Activated T-cell treated with anti-CD3 and anti-CD28 coated beads for 24 hours (primary cell): ENCODE measurements around the gene RPS6KA4.

Experiments used
- DNase-seq: peaks from one replicate; pipeline ENCODE4 v3.0.0-alpha.2; 2020; ENCODE audit warnings: low read depth

RPS6KA4 gene

GRCh38 chr11:64327375-64327774, 31.6 kb upstream of the RPS6KA4 start:
- no peak for DNase-seq

GRCh38 chr11:64327993-64328392, 31.0 kb upstream of the RPS6KA4 start:
- no peak for DNase-seq

DNA sequence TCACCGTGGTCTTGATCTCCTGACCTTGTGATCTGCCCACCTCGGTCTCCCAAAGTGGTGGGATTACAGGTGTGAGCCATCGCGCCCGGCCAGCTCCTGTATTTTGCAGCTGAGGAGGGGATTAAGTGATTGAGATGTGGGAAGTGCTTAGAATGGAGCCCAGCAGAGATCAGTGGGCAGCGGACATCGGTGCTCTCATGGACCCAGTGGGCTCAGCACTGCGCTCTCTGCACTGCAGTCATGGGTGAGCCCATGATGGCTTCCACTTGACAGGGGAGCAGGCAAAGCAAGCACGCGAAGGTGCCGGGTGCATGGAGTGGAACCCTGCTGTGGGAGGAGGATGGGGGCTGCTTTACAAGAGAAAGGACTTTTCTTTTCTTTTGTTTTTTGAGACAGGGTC, 28.1 kb upstream of the RPS6KA4 start:
- DNase-seq: no peak

GRCh38 chr11:64331569-64332371, 27.2 kb upstream of the RPS6KA4 start:
- DNase-seq: peak; percentile 65

GRCh38 chr11:64333556-64333955, 25.4 kb upstream of the RPS6KA4 start:
- no peak for DNase-seq

DNA sequence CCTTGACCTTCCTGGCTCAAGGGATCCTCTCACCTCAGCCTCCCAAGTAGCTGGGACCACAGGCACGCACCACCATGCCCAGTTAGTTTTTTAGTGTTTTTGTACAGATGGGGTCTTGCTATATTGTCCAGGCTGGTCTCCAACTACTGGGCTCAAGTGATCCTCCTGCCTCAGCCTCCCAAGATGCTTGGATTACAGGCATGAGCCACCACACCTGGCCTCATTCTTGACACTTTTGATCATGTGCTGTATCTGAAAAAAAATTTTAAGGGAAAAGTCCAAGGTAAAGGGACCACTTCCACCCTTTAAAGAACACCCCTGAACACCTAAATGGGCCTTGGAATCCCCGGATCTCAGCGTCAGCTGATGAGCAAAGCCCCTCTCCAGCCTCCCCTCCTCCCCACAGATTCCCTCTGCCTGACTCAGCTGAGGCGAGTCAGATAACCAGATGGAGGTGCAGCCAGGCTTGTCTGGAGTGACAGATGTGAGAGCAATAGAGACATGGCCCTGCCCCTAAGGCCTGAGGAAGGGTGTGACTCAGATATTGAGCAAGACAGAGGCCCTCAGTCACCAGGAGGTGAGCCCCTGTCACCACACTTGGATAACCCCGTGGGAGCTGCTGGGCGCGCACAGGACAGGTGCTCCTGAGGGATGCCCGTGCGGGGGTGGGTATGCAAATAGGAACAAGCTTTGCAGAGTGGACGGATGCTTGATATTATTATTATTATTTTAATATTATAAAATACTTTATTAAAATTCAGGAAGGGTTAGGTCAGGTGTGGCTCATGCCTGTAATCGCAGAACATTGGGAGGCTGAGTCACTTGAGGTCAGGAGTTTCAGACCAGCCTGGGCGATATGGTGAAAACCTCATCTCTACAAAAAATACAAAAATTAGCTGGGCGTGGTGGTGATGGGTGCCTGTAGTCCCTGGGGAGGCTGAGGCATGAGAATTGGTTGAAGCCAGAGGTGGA, 23.9 kb upstream of the RPS6KA4 start:
- DNase-seq: no peak

DNA sequence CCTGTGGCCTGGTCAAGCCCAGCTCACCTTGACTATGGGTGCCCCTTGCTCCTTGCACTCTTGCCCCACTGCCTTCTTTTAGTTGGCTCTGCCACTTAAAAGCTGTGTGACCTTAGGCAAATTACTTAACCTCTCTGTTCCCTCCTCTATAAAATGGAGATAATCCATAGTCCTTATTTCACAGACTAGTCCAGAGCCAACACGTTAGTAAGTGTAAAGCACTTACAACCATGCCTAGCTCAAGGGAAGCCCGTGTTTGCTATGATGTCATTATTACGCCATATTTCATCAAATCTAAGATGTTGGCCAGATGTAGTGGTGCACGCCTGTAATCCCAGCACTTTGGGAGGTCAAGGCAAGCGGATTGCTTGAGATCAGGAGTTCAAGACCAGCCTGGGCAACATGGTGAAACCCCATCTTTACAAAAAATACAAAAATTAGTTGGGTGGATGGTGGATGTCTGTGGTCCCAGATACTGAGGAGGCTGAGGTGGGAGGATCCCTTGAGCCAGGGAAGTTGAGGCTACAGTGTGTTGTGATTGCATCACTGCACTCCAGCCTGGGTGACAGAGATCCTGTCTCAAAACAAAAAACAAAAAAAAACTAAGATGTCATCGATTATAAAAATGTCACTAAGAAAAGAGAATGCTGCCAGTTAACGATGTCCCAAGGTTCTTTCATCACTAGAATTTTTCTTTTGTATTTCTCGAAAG, 21.3 kb upstream of the RPS6KA4 start:
- no peak for DNase-seq

DNA sequence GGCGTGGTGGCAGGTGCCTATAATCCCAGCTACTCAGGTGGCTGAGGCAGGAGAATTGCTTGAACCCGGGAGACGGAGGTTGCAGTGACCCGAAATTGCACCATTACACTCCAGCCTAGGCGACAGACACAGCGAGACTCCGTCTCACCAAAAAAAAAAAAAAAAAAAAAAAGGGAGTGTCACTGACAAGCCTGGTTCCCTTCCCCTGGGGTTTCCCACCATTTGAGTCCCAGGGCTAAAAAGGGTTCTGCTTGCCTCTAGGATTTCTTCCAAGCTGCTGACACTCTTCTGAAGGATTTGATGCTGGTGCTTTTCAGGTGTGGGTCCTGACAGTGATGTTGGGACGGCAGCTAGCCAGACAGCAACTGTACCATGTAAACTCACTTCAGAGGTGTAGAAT, 20.2 kb upstream of the RPS6KA4 start:
- DNase-seq: no peak

DNA sequence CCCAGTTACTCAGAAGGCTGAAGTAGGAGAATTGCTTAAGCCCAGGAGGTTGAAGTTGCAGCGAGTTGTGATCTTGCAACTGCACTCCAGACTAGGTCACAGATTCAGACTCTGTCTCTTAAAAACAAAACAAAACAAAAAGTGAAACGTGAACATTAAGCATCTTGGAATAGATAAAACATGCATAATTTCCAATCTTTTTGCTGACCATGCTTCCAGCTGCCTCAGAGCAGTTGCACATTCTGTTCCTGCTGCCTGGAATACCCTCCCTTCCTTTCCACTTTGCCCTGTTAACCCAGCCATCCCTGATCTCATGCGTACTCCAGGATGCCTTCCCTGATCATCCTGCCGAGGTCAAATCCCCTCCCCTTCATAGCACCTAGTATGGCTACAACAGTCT, 19.7 kb upstream of the RPS6KA4 start:
- DNase-seq: no peak

GRCh38 chr11:64339754-64340408, 19.1 kb upstream of the RPS6KA4 start, which contains the start of gene CCDC88B:
TSS of gene CCDC88B (plus strand) at chr11:64340204. CDS start at chr11:64340267, 63 bp downstream.
- peak; percentile 73 for DNase-seq

GRCh38 chr11:64340671-64341335, 18.2 kb upstream of the RPS6KA4 start:
- DNase-seq: no peak

GRCh38 chr11:64341429-64341828, 17.5 kb upstream of the RPS6KA4 start:
- no peak for DNase-seq

GRCh38 chr11:64341851-64342791, 16.8 kb upstream of the RPS6KA4 start:
- peak; percentile 87 for DNase-seq

DNA sequence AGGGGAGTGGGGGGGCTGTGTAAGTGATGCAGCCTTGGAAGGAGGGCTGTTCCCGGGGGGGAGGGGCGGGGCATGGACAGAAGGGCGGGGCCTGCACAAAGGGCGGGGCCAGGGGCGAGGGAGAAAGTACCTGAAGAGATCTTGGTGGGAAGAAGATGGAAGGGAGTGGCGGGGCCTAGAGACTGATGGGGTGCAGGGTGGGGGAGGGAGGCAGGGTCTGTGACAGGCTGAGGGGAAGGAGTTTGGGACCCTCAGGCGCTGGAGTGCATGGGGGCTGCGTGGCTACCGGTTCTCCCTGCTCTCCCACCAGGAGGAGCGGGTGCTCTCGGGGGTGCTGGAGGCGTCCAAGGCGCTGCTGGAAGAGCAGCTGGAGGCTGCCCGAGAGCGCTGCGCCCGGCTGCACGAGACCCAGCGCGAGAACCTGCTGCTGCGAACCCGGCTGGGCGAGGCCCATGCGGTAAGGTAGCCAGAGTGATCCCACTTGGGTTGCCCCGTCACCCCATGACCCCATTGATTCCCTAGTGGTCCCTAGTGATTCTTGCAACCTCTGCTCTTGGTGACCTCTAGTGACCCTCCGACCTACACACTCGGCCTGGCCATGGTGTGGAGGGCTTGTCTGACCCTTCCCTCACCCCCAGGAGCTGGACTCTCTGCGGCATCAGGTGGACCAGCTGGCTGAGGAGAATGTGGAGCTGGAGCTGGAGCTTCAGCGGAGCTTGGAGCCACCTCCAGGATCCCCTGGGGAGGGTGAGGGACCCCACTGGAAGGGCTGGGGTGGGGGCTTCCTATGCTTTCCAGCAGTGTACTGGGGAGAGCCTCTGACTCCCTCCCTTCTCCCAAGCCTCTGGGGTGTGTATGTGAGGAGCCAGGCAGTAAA, 15.9 kb upstream of the RPS6KA4 start:
- DNase-seq: no peak

GRCh38 chr11:64343767-64344559, 15.0 kb upstream of the RPS6KA4 start:
- no peak for DNase-seq

GRCh38 chr11:64344787-64345186, 14.2 kb upstream of the RPS6KA4 start:
- DNase-seq: no peak

DNA sequence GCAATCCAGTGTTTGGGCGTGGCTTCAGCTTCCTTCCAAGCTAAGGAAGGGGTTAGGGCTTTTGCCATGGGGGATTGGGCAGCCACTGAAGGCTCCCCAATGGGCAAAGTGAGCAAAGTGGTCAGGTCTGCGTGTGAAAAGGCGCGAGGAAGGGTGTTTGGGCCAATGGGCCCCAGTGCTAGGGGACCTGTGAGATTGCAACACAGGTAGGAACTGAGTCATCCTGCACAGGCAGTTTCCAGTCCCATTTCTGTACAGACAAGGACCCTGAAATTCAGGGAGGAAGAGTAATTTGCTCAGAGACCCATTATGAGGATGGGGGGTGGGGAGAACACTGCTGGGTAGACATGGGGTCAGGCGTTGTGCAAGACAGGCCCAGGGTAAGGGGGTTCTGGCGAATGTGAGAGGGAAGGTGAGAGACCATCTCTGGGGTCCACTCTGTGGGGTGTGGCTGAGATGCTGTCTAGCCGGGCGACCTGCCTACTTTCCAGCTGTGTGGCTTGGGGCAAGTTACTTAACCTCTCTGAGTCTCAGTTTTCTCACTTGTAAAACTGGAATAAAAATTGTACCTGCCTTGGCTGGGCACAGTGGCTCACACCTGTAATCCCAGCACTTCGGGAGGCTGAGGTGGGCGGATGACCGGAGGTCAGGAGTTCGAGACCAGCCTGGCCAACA, 11.6 kb upstream of the RPS6KA4 start:
- DNase-seq: no peak
